Measurements from ENCODE around the gene NCKAP5.

NCKAP5 gene

GRCh38 chr2:133177196-133177595, 391.1 kb downstream of the NCKAP5 start:
- DNase-seq: no peak

- DNase-seq: no peak
Measured at GRCh38 chr2:133175926-133176325, 392.3 kb downstream of the NCKAP5 start.

GRCh38 chr2:133173224-133173623, 395.0 kb downstream of the NCKAP5 start:
- DNase-seq: no peak

- no peak for DNase-seq
Measured at GRCh38 chr2:133171393-133172004, 396.8 kb downstream of the NCKAP5 start.

- DNase-seq: no peak
Measured at GRCh38 chr2:133169274-133169912, 398.9 kb downstream of the NCKAP5 start.

GRCh38 chr2:133167990-133168389, 400.3 kb downstream of the NCKAP5 start:
- DNase-seq: no peak

GRCh38 chr2:133167223-133167622, 401.0 kb downstream of the NCKAP5 start:
- DNase-seq: no peak

GRCh38 chr2:133166031-133166430, 402.2 kb downstream of the NCKAP5 start:
- DNase-seq: no peak

- no peak for DNase-seq
Measured at GRCh38 chr2:133163111-133163510, 405.2 kb downstream of the NCKAP5 start.

GRCh38 chr2:133158442-133158841, 409.8 kb downstream of the NCKAP5 start:
- no peak for DNase-seq

GRCh38 chr2:133158024-133158423, 410.2 kb downstream of the NCKAP5 start:
- no peak for DNase-seq

GRCh38 chr2:133157141-133157540, 411.1 kb downstream of the NCKAP5 start:
- no peak for DNase-seq

GRCh38 chr2:133152801-133153200, 415.5 kb downstream of the NCKAP5 start:
- no peak for DNase-seq

GRCh38 chr2:133148187-133148586, 420.1 kb downstream of the NCKAP5 start:
- no peak for DNase-seq

- no peak for DNase-seq
Measured at GRCh38 chr2:133146893-133147292, 421.4 kb downstream of the NCKAP5 start.

- DNase-seq: no peak
Measured at GRCh38 chr2:133143645-133144044, 424.6 kb downstream of the NCKAP5 start.

GRCh38 chr2:133142087-133142486, 426.2 kb downstream of the NCKAP5 start:
- no peak for DNase-seq

GRCh38 chr2:133140620-133141019, 427.6 kb downstream of the NCKAP5 start:
- DNase-seq: no peak

- no peak for DNase-seq
Measured at GRCh38 chr2:133139847-133140533, 428.3 kb downstream of the NCKAP5 start.

GRCh38 chr2:133138693-133139092, 429.6 kb downstream of the NCKAP5 start:
- DNase-seq: no peak

- no peak for DNase-seq
Measured at GRCh38 chr2:133135035-133135654, 433.1 kb downstream of the NCKAP5 start.

GRCh38 chr2:133130548-133131246, 437.6 kb downstream of the NCKAP5 start:
- DNase-seq: no peak

GRCh38 chr2:133124446-133124845, 443.8 kb downstream of the NCKAP5 start:
- no peak for DNase-seq
